A673 (cell line): Measurements from ENCODE around the gene CATSPERZ.

Experiments used
- CTCF ChIP-seq: fragments of 300-800, 200-600 bp; sonication (generic); conservative IDR thresholded peaks from 2 replicates; pipeline ENCODE4 v1.5.1; 2017; ENCODE audit warnings: low read depth, mild to moderate bottlenecking, antibody characterized with exemption, low read length, moderate library complexity, mixed read lengths
- EZH2 ChIP-seq: fragments of 200-600 bp; sonication (generic); IDR thresholded peaks from 2 replicates; pipeline ENCODE4 v1.6.1; 2017; ENCODE audit warnings: borderline replicate concordance, low read depth, mild to moderate bottlenecking, mixed read lengths, antibody characterized with exemption, low read length; ENCODE audit not compliant: poor library complexity, severe bottlenecking

- TF ChIP-seq CTCF (no peak), EZH2 (no peak)
Measured at GRCh38 chr11:64275841-64276240, 24.3 kb upstream of the CATSPERZ start.
